Activated CD8-positive, alpha-beta memory T cell treated with anti-CD3 and anti-CD28 coated beads, Interleukin-2, amount 50 U/mL, for 4 hours (primary cell): ENCODE data around the gene VAV3.
A peak's percentile ranks its signal among the peaks of the same experiment; 100 is the strongest.
"Not testable (repeated sequence)": the region's sequence is repeated elsewhere in the genome, so short reads cannot be mapped to it uniquely, and the experiment has no call there.

Source experiments
- DNase-seq: peaks from one replicate; pipeline ENCODE4 v3.0.0-alpha.2; 2020

VAV3 gene

DNA sequence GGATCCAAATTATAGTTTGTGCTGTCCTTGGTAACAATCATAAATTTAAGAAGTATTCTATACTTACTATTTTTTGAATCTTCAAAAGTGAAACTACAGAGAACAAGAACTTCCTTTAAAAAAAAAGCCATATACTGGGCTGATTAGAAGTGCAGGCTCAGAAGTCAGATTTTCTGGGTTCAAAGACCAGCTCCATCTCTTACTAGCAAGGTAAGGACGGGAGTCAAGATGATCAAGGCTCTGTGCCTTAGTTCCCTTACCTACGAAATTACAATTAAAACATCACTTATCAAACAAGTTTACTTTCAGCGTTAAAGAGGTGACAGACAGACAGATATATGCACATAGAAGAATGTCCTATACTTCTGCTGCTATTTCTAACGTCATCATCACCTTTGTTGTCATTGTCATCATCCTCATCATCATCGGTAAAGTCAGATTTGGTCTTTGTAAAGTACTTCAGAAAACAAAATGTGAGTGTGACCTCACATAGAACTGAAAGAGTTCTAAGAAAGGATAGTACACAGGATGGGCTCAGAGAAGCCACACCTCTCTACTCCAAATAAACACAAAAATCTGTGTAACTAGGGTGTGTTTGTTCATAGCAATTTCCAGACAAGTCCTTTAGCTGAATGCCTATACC is 178.7 kb downstream of the VAV3 start:
- no peak for DNase-seq

DNA sequence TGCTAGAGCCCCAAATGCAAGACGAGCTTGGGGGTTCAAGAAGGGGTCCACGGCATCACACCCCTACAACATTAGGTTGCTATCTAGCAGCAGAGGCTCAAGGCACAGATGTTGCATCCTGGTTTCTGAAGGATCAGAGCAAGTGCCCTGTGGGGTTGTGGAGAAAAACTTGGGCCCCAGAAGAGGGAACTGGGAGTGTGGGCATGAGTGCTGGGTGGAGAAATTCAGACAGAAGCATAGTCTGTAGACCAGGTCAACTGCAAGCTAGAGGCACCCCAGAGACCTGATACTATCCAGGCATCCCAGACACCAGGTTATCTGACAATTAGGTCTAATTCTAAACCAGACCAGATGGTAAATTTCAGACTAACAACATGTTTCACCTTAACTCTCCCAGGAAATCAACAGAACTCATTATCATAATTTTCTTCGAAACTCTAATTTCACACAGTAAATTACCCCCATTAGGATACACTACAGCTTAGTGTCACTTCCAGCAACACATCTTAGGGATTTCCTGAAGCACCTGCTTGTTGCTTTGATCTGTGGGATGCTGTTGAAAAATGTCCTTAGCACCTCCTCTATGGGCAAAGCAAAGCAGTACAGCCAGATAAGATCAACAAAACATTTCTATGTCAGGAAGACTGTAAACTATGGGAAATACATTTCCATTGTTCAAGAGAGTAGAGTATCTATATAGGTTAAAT is 179.3 kb downstream of the VAV3 start:
- no peak for DNase-seq

DNA sequence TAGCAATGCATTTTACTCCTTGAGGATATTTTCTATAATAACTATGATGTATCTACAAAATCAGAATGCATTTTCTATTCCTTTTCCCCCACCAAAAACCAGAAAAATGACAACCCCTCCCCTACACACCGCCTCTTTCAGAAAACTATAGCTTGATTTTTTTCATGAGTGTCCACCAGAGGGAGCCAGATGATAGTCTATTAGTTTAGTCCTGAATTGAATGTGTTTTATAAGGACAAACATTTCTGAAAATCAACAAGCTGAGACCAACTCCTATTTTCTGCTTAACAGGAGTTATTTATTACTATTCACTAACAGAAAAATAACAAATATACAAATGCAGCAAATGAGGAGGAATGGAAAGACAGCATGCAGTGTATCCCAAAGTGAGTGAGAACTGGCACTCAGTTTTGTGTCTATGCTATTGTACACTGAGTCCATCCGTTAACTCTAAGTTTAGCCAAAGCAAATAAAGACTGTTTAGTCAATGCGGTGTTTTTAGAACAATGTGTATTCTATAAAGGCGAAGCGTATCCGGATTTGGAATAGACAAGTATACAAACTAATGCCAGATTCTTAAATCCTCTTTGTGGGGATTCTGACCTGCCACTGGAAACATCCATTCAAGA is 182.6 kb downstream of the VAV3 start:
- DNase-seq = peak; percentile 38

DNA sequence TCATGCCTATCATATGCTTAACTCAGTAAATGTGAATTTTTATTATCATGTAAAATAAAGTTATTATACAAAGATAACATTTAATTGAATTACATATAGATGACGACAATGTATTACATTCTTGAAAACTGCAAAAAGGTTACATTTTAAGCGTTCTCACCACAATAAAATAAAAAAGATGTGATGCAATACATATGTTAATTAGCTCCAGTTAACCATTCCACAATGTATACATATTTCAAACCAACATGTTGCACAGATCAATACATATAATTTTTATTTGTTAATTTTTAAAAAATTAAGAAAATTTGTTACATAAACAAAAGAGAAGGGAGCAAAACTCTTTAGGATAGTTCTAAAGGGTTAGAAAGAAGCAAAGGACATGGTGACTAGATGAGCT is 183.7 kb downstream of the VAV3 start:
- DNase-seq = no peak

DNA sequence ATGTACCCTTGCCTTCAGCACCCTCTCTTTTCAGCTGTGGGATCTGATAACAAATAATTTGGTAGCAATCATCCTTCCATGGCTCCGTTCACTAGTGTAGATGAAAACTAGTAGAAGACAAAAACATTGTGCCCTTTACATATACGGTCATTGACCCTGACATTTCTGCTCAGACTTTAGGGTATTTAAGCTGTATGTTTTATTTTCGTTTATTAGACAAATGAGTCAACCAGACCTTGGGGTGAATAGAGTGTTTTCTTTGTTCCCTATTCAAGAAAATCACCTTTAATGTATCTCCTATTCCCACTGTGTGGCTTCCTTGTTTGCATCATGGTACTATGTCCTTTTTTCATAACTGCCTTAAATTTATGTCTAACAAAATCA is 187.3 kb downstream of the VAV3 start:
- no peak for DNase-seq

DNA sequence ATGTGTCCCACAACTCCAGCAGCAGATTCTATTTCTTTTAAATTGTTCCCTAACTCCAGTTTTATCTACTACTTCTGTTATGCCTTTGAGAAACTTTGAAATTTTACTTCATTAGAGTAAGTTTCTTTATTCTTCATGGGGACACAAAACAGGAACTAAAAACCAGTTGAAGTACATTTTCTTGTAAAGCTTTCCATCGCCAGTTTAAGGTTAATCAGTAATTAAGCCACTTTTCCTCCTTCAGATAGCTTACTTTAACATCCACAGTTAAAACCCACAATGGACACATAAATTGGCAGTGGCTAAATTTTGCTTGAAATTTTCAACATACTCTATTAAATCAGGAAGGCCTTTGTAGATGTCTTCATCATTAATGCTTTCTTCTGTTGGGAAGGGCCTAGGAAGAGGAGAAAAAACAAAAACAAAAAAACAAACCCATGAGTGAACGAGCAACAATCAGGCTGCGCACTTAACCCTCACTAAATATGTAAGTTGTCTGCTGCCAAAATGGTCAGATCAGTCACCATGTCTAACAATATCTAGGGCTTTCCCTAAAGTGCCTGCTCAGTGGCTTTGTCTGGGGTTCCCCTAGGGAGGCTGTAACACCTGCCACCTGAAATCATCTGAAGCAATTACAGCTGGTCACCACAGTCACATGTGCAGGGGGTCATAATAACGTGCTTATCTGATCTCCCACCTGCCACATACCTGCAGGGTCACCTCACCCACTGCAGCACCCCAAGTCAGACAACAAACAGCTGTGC is 187.9 kb downstream of the VAV3 start:
- no peak for DNase-seq

DNA sequence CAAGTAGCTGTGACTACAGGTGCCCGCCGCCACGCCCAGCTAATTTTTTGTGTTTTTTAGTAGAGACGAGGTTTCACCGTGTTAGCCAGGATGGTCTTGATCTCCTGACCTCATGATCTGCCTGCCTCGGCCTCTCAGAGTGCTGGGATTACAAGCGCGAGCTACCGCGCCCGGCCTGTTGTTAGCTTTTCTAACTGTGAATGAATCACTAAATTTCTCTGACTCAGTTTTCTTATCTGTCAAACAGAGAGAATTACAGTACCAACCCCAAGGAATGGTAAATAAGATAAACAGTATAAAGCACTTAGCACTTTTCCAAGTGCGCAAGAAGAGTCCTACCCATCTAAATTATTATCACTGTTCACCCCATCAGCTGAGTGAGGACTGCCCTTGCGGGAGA is 193.6 kb downstream of the VAV3 start:
- DNase-seq = no peak

DNA sequence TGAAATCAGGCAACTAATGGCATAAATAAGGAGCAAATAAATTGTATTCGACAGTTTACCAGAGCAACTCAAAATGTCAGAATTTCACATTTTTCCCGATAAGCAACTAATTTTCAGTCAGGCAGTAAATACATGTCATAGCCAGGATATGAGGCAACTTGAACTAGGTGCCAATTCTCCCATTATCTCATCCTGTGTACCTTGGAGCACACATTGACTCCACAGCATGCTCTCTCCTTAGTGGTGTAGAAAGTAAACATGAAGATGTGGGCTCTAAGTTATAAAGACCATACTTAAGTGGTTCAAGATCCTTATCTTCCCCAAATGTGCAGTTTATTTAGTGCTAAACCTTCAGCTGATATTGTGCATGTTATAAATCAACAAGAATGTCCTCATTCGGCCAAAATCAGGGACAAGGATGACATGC is 197.8 kb downstream of the VAV3 start:
- DNase-seq = no peak

DNA sequence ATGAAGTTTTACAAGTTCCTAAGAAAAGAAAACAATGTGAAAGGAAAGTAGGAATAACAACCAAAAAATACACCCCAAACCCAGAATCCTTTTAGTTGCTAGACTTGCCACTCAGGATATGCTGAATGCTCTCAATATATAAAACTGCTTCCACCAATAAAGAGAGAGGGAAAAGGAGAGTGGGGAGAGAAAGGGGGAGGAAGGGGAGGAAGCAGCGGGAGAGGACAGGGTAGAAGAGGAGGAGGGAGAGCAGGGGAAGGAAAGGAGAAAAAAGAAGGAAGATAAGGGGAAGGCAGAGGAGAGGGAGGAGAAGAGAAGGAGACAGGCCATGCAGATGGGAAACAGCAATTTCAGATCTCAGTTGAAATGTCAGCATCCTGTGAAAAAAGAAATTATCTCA is 198.4 kb downstream of the VAV3 start:
- DNase-seq = no peak

DNA sequence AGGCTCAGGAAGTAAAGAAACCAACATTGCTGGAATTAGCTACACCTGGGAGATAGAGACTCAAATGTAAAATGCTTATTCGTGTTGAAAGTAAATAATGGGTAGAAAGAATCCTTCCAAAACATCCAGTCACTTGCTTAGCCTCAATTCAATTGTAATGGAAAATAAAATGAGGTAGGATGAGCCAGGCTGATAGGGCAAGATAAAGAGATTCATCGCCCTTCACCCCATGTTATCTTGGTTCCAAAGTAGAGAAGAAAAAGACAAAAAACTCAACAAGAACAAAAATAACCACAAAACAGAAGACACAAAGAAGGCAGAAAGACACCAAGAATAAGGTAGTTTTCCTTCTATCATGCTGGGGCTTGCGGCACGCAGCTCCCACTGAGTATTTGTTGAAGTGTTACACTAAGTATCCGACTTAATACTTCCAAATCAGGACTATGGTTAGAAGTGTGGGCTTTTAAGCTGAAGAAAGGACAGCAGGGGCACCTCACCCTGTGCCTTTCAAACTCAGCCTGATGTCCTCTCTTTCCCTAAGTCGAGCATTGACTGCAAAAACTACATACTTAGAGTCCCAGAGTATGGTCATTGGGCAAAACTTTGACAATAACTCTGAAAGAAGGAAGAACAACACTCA is 202.1 kb downstream of the VAV3 start:
- DNase-seq = no peak

DNA sequence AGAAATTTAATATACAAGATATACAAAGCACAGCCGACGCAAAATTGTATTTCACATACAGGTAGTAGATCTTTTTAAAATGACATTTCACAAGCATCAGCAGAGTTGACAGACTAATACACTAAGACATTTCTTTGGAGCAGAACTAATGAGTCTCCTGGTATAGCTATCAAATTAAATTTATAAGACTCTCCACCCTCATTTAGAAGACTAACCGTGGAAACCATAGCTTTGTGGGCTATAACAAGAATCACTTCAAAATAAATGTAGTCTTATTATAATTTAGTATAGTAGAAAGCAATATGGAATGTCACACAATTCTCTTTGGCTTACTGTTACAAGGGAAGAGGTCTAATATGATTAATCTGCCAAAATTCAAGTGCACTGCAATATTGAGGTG is 204.9 kb downstream of the VAV3 start:
- DNase-seq = no peak

DNA sequence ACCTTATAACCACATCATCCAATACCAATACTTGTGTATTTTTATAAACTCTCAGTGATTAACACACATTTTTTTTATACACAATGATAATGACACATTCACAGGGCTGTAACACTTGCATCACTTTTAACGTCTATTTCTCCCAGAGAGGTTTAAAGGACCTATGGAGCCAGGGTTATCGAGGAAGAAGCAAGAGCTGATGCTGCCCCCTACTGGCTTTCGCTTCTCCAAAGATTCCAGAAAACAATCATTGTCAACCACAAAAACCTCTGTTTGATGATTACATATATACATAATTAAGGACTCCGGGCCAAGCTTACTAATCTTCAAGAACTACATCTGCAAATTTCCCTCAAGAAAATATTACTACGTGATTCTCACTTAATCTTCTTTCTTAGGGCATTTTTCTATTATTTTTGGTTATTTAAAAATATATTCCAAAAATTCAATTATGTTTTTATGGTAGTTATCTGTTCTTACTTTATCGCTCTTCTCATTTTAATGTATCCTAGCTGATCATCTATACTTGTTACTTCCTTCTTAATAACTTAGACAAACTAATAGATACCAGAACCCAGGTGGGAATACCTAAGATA is 214.5 kb downstream of the VAV3 start:
- peak; percentile 29 for DNase-seq

DNA sequence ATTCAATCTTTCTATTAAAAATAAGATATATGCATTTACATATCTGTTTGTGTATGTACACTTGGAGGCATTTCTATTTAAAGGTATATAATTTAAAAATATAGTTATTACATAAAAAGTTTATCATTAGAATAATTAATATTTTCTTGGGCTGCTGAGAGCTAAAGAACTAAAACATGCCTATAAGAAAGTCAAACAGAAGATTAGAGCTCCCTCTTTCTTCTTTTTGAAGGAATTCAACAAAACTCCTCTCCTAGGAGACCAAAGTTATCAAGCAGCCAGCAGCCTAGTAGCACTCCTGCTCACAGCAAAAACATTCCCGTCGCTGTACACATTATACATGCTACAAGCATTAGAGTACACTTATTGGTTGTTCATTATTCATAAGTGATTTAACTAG is 216.4 kb downstream of the VAV3 start:
- DNase-seq = no peak

DNA sequence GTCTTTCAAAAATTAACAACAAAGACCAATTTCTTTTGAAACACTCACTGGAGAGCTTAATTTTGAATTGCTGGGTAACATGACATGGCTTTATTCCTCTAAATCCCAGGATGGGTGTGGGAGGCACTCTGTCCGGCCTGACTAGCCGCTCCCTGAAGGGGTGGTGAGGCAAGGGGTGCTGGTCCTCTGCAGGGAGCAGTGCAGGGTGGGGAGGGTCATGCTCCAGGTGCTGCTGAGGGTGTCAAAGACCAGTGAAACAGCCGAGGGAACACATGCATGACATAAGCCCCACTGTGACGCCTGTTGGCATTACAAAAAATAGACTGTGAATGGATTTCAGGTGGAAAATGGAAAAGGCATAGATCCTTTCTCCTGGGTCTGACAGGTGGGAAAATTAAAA is 223.7 kb downstream of the VAV3 start:
- DNase-seq = no peak

DNA sequence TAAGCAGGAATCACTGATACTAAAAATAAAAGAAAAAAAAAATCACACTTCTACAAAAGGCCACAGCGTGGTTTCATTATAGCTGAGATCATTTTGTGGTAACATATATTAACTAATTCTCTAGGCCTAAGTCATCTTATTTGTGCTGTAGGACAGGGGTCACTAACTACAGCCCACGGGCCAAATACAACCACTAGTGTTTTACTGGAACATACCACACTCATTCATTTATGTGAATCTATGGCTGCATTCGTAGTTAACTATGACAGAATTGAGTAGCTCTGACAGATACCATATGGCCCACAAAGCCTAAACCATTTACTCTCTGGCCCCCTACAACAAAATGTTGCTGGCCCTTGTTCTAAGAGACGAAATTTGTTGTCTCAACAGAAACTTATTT is 224.4 kb downstream of the VAV3 start:
- DNase-seq = no peak

DNA sequence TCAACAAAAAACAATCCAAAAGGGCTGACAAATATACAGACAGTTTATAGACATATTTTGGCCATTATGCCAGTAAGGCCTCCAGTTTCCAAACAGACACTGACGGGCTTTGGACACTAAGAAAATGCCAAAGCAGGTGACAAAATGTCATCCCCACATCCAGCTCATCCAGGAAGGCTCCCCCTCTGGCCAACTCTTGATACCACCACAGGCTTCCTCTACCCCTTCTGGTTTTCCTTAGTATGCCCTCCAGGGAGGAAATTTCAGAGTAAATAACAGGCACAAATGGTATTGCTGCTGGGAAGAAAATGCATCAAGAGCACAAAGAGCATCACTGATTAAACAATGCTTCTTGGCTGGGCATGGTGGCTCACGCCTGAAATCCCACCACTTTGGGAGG is 225.3 kb downstream of the VAV3 start:
- DNase-seq = no peak

DNA sequence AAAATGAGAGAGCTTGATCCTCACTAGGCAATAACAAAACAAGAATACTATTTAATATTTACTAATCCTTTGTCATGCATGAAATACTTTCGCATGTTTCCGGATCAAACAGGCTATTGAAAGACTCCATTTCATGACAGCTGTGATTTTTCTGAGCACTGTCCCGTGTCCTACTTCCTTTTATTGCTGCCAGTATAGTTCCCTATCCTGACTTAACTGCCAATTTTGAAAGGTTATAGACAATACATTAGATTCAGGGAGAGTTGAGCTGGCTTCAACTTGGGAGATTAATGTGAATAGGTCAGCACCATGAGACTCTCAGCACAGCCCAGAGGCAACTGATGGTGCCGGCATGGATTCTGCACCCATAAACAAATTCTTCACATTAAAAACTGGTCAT is 225.8 kb downstream of the VAV3 start:
- no peak for DNase-seq

DNA sequence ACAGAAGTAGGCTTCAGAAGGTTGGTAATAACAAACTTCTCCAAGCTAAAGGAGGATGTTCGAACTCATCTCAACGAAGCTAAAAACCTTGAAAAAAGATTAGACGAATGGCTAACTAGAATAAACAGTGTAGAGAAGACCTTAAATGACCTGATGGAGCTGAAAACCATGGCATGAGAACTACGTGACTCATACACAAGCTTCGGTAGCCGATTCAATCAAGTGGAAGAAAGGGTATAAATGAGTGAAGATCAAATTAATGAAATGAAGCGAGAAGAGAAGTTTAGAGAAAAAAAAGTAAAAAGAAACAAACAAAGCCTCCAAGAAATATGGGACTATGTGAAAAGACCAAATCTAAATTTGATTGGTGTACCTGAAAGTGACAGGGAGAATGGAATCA is 231.6 kb downstream of the VAV3 start:
- DNase-seq = not testable (repeated sequence)

DNA sequence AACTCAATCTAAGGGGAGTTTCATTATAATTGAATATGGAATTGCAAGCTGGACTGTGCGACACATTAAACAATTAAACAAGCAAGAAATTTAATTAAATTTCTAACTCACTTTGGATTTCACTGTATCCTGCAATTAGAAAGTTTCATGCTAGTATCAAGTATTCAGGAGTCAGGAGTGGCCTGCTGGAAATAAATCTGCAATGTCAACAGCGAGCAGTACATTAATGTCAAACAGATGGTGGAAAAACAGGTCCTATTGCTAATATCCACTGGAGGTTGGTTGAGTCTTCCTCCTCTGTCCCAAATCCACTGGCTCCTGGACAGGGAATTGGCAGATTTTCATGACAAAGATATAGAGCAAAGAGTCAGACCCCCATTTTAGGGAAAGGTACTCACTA is 237.1 kb downstream of the VAV3 start:
- DNase-seq = no peak

DNA sequence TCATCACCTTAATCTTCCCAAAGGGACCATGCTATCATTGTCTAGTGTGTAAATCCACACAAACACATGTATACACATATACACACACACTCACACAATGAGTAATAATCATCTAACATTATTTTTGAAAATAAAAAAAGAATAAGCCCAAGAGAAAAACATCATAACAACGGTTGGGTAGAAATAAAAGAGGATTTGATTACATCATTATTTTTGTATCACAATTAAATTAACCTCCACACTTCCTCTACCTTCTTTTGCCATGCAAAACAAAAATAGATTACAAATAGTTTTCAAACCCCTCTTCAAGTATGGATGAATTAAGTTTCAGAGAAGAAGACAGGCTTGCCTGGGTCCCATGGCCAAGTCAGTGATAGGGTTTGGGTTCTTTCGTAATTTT is 238.1 kb downstream of the VAV3 start:
- no peak for DNase-seq

DNA sequence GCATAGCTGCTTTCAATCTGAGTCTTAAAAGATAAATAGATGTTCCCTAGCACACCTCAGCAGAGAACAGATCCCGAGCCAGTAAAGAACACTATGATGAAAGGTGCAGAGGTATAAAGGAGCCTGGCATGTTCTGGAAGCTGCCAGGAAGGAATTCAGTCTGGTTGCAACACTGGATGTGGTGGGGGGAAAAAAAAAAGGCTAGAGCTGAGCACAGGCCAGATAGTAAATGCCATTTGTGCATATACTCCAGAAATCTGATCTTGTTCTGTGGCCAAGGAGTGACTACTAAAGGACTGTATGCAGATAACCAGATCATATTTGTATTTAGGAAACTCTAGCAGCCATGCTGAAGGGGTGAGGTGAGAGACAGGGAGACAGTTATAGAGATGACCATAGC is 240.3 kb downstream of the VAV3 start:
- DNase-seq = no peak

DNA sequence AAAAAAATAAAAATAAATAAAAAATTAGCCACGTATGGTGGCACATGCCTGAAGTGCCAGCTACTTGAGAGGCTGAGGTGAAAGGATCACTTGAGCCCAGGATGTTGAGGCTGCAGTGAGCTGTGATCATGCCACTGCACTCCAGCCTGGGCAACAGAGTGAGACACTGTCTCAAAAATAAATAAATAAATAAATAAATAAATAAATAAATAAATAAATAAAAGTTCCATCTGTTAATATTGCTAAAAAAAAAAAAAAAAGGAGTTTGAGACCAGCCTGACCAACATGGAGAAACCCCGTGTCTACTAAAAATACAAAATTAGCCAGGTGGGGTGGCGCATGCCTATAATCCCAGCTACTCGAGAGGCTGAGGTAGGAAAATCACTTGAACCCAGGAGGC is 244.8 kb downstream of the VAV3 start:
- not testable (repeated sequence) for DNase-seq

DNA sequence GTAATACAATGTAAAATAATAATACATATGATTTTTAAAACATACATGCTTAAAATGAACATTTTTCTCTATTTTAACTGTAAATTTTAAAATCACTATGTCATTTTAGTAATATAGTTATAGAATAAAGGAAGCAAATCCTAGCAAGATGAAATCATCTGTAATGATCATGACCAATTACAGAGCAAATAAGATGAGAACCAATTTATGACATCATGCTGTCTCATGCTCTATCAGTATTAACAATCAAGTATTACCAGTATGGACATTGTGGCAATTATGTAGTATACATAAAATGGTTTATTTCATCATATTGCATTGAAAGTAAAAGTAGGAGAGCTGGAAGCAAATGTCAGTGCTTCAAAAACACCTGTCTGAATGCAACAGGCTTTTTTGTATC is 255.0 kb downstream of the VAV3 start:
- no peak for DNase-seq
